Activated CD4-positive, alpha-beta memory T cell treated with anti-CD3 and anti-CD28 coated beads for 36 hours (primary cell): ENCODE measurements around the gene DNASE1L1. TPM values are rescaled to one million over a fixed set of nuclear protein-coding genes. Genes with fewer than 3 reads are reported as not detected.

Experiments used
- CTCF ChIA-PET: fragments of 350-600 bp; sonication (Branson Sonifier 250); formaldehyde crosslinking; loops from one replicate; lab custom pipeline; 2021; ENCODE audit warnings: antibody characterized with exemption, inconsistent platforms; lab: Charles Lee
- POLR2A ChIA-PET: fragments of 350-600 bp; sonication (Branson Sonifier 250); formaldehyde crosslinking; loops from one replicate; lab custom pipeline; 2021; ENCODE audit warnings: antibody characterized with exemption; lab: Charles Lee
- DNase-seq: peaks from one replicate; pipeline ENCODE4 v3.0.0-alpha.2; 2020
- H3K27ac Mint-ChIP-seq: one replicate; pipeline ENCODE4 v1.8.0; 2021; ENCODE audit warnings: mixed read lengths
- H3K27me3 Mint-ChIP-seq: one replicate; pipeline ENCODE4 v1.8.0; 2021; ENCODE audit warnings: mixed read lengths
- H3K36me3 Mint-ChIP-seq: one replicate; pipeline ENCODE4 v1.8.0; 2021; ENCODE audit warnings: mixed read lengths
- H3K4me1 Mint-ChIP-seq: one replicate; pipeline ENCODE4 v1.8.0; 2021; ENCODE audit warnings: low read depth, mixed read lengths
- H3K4me3 Mint-ChIP-seq: one replicate; pipeline ENCODE4 v1.8.0; 2021; ENCODE audit warnings: mild to moderate bottlenecking, mixed read lengths
- H3K9me3 Mint-ChIP-seq: one replicate; pipeline ENCODE4 v1.8.0; 2021; ENCODE audit warnings: mixed read lengths
- intact Hi-C: fragments of 100-400 bp; cut with micrococcal nuclease; formaldehyde crosslinking; loops from one replicate; pipeline ENCODE4 v1.15.1; 2023
- total RNA-seq, 2 experiments: library from RNA; stranded (reverse); gene quantifications; one replicate each; pipeline ENCODE4 v1.2.3, GENCODE V29; 2021

Gene DNASE1L1
- total RNA-seq, 2 experiments from 2014 or later: 12.5 to 13.3 TPM

DNA sequence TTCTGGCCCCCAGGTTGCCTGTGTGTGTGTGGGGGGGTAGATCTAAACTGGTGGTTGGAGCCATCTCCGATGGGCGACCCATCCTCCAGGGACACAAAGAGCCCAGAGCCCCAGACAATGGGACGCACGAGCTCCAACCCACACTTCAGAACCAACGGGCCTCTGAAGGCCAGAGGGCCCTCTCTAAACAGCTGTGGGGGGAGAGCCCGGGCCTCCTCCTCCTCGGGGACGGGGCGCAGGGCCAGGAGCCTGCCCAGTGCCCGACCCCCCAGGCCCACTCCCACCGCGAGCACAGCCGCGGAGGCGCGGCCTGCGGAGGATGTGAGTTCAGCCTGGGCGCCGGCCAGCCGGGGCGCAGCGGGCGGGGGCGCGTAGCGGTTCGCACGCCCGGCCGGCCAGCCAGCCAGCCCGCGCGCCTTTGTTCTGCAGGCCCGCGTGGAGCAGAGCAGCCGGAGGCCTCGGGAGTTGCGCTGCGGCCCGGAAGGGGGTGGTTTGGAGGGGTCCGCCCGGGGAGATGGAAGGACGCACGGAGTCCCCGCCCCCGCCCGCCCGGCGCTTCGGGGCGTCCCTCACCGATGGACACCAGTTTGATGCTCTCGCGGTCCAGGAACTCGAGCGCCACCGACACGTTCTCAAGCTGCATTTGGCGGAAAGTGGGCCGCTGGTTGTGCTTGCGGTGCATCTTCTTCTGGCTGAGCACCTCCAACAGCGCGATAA is 38.6 kb downstream of the DNASE1L1 start:
- DNase-seq: no peak
- ChIA-PET CTCF (no interaction called here), POLR2A (interaction anchor here (1.0 kb wide), 1 partner anchor 145 kb away, joined by 3 read pairs; the partner anchor contains the start of gene FAM3A)
- Mint-ChIP-seq H3K27me3 (no peaks in the 10 kb centered on the region), H3K9me3 (no peaks in the 10 kb centered on the region), H3K27ac (peak overlapping the region; percentile 96), H3K4me1 (peaks cover 25% of the 10 kb centered on the region), H3K36me3 (peaks cover 17% of the 10 kb centered on the region), H3K4me3 (peak overlapping the region; percentile 96)
- intact Hi-C loops: loop anchor here (10.0 kb wide), 1 partner anchor 396 kb away; the partner anchor contains the start of genes HCFC1 and TMEM187

- peaks cover 24% of the 10 kb centered on the region for H3K4me1 Mint-ChIP-seq
- no peaks in the 10 kb centered on the region for H3K9me3 Mint-ChIP-seq
- peak; percentile 82 for DNase-seq
- H3K27me3 Mint-ChIP-seq: no peaks in the 10 kb centered on the region
- peak overlapping the region; percentile 96 for H3K4me3 Mint-ChIP-seq
- intact Hi-C loops: loop anchor here (1.0 to 10.0 kb wide), 2 partner anchors 10 to 395 kb away; partner anchors contain the start of genes EMD, HCFC1 and TMEM187
- peak overlapping the region; percentile 96 for H3K27ac Mint-ChIP-seq
- ChIA-PET CTCF (interaction anchor here (1.0 kb wide), 1 partner anchor 28 kb away, joined by 3 read pairs; the partner anchor contains the start of gene RPL10), POLR2A (interaction anchor here (1.0 to 2.0 kb wide), 3 partner anchors 18 to 29 kb away, joined by 3 to 11 read pairs (median 4); partner anchors contain the start of gene RPL10)
- H3K36me3 Mint-ChIP-seq: peaks cover 20% of the 10 kb centered on the region
Observed at GRCh38 chrX:154369449-154370299, 39.4 kb downstream of the DNASE1L1 start.

DNA sequence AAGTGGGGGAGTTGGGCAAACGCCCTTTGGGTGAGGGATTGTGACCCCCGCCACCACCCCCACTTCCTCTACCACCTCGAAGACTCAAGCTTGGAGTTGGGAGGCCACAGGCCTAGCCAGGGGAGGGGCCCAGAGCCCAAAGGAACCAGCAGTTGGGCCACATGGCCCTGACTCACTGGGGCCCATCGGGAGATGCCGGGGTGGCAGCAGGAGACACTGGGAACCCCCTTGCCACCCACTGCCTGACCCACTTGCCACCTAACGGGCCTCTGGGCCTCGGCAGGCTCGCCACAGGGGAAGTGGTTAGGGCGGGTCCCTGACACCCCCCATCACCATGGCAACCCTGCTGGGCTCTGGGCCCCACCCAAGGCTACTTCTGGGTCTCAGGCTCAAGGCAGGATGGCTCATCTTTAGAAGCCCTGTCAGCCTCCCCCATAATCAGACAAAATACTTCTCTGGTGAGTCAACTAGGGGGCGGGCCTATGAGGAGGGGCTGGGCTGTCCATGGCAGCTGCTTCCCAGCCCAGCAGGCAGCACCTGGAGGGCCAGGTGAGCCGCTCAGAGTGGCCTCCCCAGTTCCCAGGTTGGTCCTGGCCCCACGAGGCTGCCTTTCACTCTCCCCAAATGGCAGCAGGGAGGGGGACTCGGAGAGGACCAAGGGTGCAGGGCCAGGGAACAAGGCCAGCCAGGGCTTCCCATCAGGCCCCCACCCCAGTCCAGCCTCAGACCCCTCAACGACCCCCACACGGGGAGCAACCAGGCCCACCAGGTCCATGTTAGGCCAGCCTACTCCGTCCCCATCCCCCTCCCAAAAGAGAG is 40.2 kb downstream of the DNASE1L1 start:
- Mint-ChIP-seq H3K9me3 (no peaks in the 10 kb centered on the region), H3K4me3 (peak overlapping the region; percentile 96), H3K27ac (peak overlapping the region; percentile 87), H3K36me3 (peaks cover 22% of the 10 kb centered on the region), H3K4me1 (peaks cover 25% of the 10 kb centered on the region), H3K27me3 (no peaks in the 10 kb centered on the region)
- CTCF ChIA-PET: interaction anchor here (1.0 kb wide), 1 partner anchor 29 kb away, joined by 3 read pairs; the partner anchor contains the start of gene RPL10
- POLR2A ChIA-PET: interaction anchor here (1.0 to 2.0 kb wide), 4 partner anchors 17 to 398 kb away, joined by 3 to 11 read pairs (median 4); partner anchors contain the start of genes HCFC1 and RPL10
- peak; percentile 96 for DNase-seq
- intact Hi-C loops: loop anchor here (1.0 kb wide), 1 partner anchor 10 kb away; the partner anchor contains the start of gene EMD

- intact Hi-C loops: no loop called here
- POLR2A ChIA-PET: interaction anchor here (1.6 to 2.0 kb wide), 3 partner anchors 16 to 397 kb away, joined by 4 to 11 read pairs (median 5); partner anchors contain the start of genes HCFC1 and RPL10
- Mint-ChIP-seq H3K27me3 (no peaks in the 10 kb centered on the region), H3K4me1 (peaks cover 20% of the 10 kb centered on the region), H3K4me3 (peak overlapping the region; percentile 69), H3K27ac (peak overlapping the region; percentile 87), H3K36me3 (peaks cover 26% of the 10 kb centered on the region), H3K9me3 (no peaks in the 10 kb centered on the region)
- CTCF ChIA-PET: no interaction called here
- no peak for DNase-seq
Observed at GRCh38 chrX:154367474-154368308, 41.4 kb downstream of the DNASE1L1 start.

GRCh38 chrX:154366666-154367055 is 42.4 kb downstream of the DNASE1L1 start:
- Mint-ChIP-seq H3K4me3 (no peak overlapping the region), H3K36me3 (peaks cover 28% of the 10 kb centered on the region), H3K9me3 (no peaks in the 10 kb centered on the region), H3K27ac (peak overlapping the region; percentile 38), H3K4me1 (peaks cover 14% of the 10 kb centered on the region), H3K27me3 (no peaks in the 10 kb centered on the region)
- no peak for DNase-seq
- POLR2A ChIA-PET: no interaction called here
- intact Hi-C loops: no loop called here
- CTCF ChIA-PET: no interaction called here

DNA sequence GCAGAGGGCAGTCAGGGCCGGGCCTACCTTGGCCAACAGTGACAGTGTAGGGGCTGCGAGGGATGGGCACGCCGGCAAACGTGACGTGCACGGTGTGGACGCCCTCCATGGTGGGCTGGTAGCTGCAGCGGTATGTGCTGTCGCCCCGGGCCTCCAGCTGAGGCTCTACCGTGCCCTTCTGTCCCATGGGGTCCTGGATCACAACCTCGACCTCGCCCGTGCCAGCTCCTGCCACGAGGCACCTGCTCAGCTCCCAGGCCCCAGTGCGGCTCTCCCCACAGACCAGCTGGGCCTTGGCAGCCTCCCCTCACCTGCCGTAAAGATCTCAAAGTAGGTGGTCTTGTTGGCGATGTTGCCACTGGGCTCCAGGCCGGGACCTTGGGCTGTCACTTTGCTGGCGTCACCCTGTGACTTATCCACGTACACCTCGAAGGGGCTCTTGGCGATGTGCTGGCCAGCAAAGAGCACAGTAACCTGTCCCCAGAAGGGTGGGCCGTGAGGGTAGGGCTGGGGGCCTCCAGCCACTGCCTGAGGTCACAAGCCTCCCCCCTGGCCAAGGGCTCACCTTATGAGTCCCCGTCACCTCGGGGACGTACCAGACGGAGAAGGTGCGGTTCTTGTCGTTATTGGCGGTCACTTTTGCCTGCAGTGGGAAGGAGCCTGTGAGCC is 42.9 kb downstream of the DNASE1L1 start:
- ChIA-PET POLR2A (interaction anchor here (1.2 kb wide), 1 partner anchor 18 kb away, joined by 3 read pairs; no protein-coding TSS in a partner anchor), CTCF (no interaction called here)
- Mint-ChIP-seq H3K4me1 (peaks cover 14% of the 10 kb centered on the region), H3K9me3 (no peaks in the 10 kb centered on the region), H3K36me3 (peaks cover 28% of the 10 kb centered on the region), H3K27me3 (no peaks in the 10 kb centered on the region), H3K4me3 (no peak overlapping the region), H3K27ac (no peak overlapping the region)
- no peak for DNase-seq
- intact Hi-C loops: no loop called here

- Mint-ChIP-seq H3K27ac (no peak overlapping the region), H3K4me3 (no peak overlapping the region), H3K9me3 (no peaks in the 10 kb centered on the region), H3K4me1 (peaks cover 14% of the 10 kb centered on the region), H3K27me3 (no peaks in the 10 kb centered on the region), H3K36me3 (peaks cover 30% of the 10 kb centered on the region)
- no peak for DNase-seq
- ChIA-PET CTCF (no interaction called here), POLR2A (interaction anchor here (1.2 kb wide), 2 partner anchors 17 to 19 kb away, joined by 3 read pairs; no protein-coding TSS in a partner anchor)
- intact Hi-C loops: no loop called here
Observed at GRCh38 chrX:154365052-154365600, 43.9 kb downstream of the DNASE1L1 start.

GRCh38 chrX:154363706-154364439 is 45.2 kb downstream of the DNASE1L1 start:
- Mint-ChIP-seq H3K27me3 (no peaks in the 10 kb centered on the region), H3K9me3 (no peaks in the 10 kb centered on the region), H3K4me1 (peaks cover 14% of the 10 kb centered on the region), H3K36me3 (peaks cover 25% of the 10 kb centered on the region), H3K4me3 (no peak overlapping the region), H3K27ac (no peak overlapping the region)
- no peak for DNase-seq
- POLR2A ChIA-PET: no interaction called here
- intact Hi-C loops: no loop called here
- CTCF ChIA-PET: no interaction called here

DNA sequence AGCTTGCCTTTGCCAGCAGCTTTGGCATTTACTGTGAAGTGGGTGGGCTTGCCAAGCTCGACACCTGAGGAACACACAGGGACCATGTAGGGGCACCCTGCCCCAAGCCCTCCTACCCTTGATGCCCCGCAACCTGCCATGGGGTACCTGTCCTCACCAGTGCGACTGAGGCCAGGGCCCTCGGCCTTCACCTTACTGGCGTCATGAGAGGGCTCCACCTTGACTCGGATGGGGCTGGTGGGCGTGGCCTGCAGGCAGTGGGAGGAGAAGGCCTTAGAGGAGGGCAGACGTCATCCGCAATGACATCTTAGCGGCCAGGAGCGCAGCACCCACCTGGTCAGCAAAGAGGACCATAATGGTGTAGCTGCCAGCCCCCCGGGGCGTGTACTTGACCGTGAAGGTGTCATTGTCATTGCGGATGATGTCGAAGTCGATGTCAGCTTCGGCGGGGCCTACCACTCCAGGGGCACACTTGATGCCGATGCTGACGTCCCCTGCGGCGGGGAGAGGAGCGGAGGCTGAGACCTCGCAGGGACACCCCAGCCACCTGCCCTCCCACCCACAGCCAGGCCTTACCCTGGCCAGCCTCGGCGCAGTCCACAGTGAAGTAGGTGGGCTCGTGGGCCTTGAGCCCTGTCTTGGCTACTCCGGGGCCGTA is 46.8 kb downstream of the DNASE1L1 start:
- no peak overlapping the region for H3K4me3 Mint-ChIP-seq
- CTCF ChIA-PET: no interaction called here
- intact Hi-C loops: no loop called here

More for the DNA sequence above, 46.8 kb downstream of the DNASE1L1 start:
- POLR2A ChIA-PET: interaction anchor here (0.7 kb wide), 1 partner anchor 12 kb away, joined by 3 read pairs; no protein-coding TSS in a partner anchor
- Mint-ChIP-seq H3K4me1 (peaks cover 18% of the 10 kb centered on the region), H3K36me3 (peaks cover 30% of the 10 kb centered on the region), H3K27me3 (no peaks in the 10 kb centered on the region), H3K9me3 (no peaks in the 10 kb centered on the region), H3K27ac (no peak overlapping the region)
- DNase-seq: no peak
